HUDEP-2 (cell line): Measurements from ENCODE around the gene SBNO2.

Source experiments
- DNase-seq, 76 experiments: peaks; one replicate each; lab custom pipeline; 2025; ENCODE audit not compliant: unreplicated experiment in 76 of 76; lab: John Stamatoyannopoulos, UW

SBNO2 gene

GRCh38 chr19:1155352-1156304, 18.4 kb downstream of the SBNO2 start:
- no peak for DNase-seq

- DNase-seq: no peak
These were observed 19.2 kb downstream of the SBNO2 start for GRCh38 chr19:1154731-1155351.

GRCh38 chr19:1153891-1154730, 20.0 kb downstream of the SBNO2 start:
- DNase-seq: no peak

- DNase-seq: no peak
These were observed 22.0 kb downstream of the SBNO2 start for GRCh38 chr19:1151917-1152587.

GRCh38 chr19:1151037-1151724, 22.9 kb downstream of the SBNO2 start:
- DNase-seq: no peak

- DNase-seq: no peak
These were observed 23.6 kb downstream of the SBNO2 start for GRCh38 chr19:1150333-1151036.

GRCh38 chr19:1149259-1150045, 24.6 kb downstream of the SBNO2 start:
- DNase-seq: no peak

GRCh38 chr19:1147934-1148549, 26.0 kb downstream of the SBNO2 start:
- no peak for DNase-seq

GRCh38 chr19:1146858-1147780, 26.9 kb downstream of the SBNO2 start:
- no peak for DNase-seq

GRCh38 chr19:1146412-1146699, 27.7 kb downstream of the SBNO2 start:
- DNase-seq: no peak

GRCh38 chr19:1145635-1146411, 28.2 kb downstream of the SBNO2 start:
- no peak for DNase-seq

- DNase-seq: no peak
These were observed 29.3 kb downstream of the SBNO2 start for GRCh38 chr19:1144741-1145140.

GRCh38 chr19:1143828-1144399, 30.2 kb downstream of the SBNO2 start:
- no peak for DNase-seq

GRCh38 chr19:1141944-1142343, 32.1 kb downstream of the SBNO2 start:
- DNase-seq: no peak

GRCh38 chr19:1140272-1141027, 33.6 kb downstream of the SBNO2 start:
- DNase-seq: no peak

- no peak for DNase-seq
These were observed 34.9 kb downstream of the SBNO2 start for GRCh38 chr19:1139126-1139525.
